ENCODE results near the gene MEGF9. TPM values are rescaled to one million over a fixed set of nuclear protein-coding genes. Genes with fewer than 3 reads are reported as not detected.

Gene MEGF9
- total RNA-seq, 4 donors from 2014 or later = 62.1 to 113 (median 91.8) TPM

- Histone ChIP-seq H3K9me3 (peaks cover 0 to 9% (median 0%) of the 10 kb centered on the region in 4 donors), H3K27ac (peak overlapping the region in 1 of 4 donors; percentile 39), H3K4me1 (no peaks in the 10 kb centered on the region), H3K27me3 (no peaks in the 10 kb centered on the region), H3K36me3 (no peaks in the 10 kb centered on the region), H3K4me3 (no peak overlapping the region)
- 41 to 55% methylated on average over 2 of the region's 2 CpGs for WGBS, 2 donors
- DNase-seq (ENCODE audit: low spot score in 2 of 2) = no peak
- TF ChIP-seq EP300 (IDR thresholded peaks at IDR 0.05) (no peak), CTCF (IDR thresholded peaks at IDR 0.05) (no peak), POLR2A (IDR thresholded peaks at IDR 0.05) (no peak)
Observed at GRCh38 chr9:120593955-120594277, 120.4 kb downstream of the MEGF9 start.

DNA sequence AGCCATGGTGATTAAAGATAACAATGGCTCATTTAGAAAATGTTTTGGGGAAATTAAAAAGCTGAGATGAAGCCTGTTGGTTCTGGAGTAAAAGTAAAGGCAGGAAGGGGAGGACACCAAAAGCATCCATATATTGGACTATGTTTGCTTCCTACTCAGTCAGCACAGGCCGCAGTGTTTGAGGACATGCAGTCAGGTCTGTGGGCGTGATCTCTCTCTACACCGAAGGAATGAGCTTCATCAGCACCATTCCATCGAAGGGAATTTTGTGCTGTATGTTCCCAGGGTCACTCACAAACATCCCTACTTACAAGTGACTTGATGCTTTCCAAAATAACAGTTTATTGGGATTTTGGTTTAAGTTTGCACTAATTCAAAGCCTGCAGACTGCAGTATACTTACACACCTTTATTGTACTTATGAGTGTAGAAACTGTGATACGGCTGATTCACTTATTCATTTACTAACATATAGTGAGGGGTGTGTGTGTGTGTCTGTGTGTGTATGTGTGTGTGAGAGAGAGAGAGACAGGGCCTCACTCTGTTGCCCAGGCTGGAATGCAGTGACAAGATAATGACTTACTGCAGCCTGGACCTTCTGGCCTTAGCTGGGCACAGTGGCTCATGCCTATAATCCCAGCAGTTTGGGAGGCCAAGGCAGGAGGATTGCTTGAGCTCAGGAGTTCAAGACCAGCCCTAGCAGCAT is 120.9 kb downstream of the MEGF9 start:
- Histone ChIP-seq H3K9me3 (peaks cover 0 to 9% (median 0%) of the 10 kb centered on the region in 4 donors), H3K4me3 (no peak overlapping the region), H3K36me3 (no peaks in the 10 kb centered on the region), H3K27ac (peak overlapping the region in 1 of 4 donors; percentile 39), H3K27me3 (no peaks in the 10 kb centered on the region), H3K4me1 (no peaks in the 10 kb centered on the region)
- TF ChIP-seq EP300 (IDR thresholded peaks at IDR 0.05) (no peak), CTCF (IDR thresholded peaks at IDR 0.05) (no peak), POLR2A (IDR thresholded peaks at IDR 0.05) (no peak)
- no peak for DNase-seq (ENCODE audit: low spot score in 2 of 2)
- 47 to 73% methylated on average over 5 of the region's 5 CpGs for WGBS, 2 donors

DNA sequence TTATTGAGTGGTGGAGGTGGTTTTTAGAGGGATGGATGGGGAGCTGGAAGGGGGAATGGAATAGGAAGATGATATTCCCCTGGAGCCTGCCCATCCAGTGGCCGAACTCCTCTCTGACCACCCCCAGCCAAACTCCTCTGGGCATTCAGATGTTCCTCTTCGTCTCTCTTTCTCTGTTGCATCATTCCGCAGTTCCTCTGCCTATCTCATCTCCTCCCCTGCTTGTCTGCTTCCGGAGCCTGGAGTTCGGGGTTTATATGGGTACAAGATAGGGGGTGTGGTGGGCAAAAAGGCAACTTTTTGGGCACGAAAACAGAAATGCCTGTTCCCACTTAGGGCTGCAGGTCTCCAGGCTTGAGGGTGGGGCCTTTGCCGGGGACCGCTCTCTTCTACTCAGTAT is 122.1 kb downstream of the MEGF9 start:
- peaks cover 0 to 9% (median 0%) of the 10 kb centered on the region in 4 donors for H3K9me3 ChIP-seq
- TF ChIP-seq EP300 (IDR thresholded peaks at IDR 0.05) (no peak), CTCF (IDR thresholded peaks at IDR 0.05) (no peak), POLR2A (IDR thresholded peaks at IDR 0.05) (no peak)
- no peak overlapping the region for H3K4me3 ChIP-seq
- 94 to 95% methylated on average over 8 of the region's 8 CpGs for WGBS, 2 donors
- no peaks in the 10 kb centered on the region for H3K27me3 ChIP-seq
- H3K27ac ChIP-seq = no peak overlapping the region
- H3K4me1 ChIP-seq = no peaks in the 10 kb centered on the region
- DNase-seq (ENCODE audit: low spot score in 2 of 2) = no peak
- no peaks in the 10 kb centered on the region for H3K36me3 ChIP-seq

- peaks cover 0 to 8% (median 4%) of the 10 kb centered on the region in 4 donors for H3K4me1 ChIP-seq
- no peaks in the 10 kb centered on the region for H3K27me3 ChIP-seq
- peaks cover 0 to 4% (median 0%) of the 10 kb centered on the region in 4 donors for H3K9me3 ChIP-seq
- H3K4me3 ChIP-seq = no peak overlapping the region
- no peaks in the 10 kb centered on the region for H3K36me3 ChIP-seq
- 24 to 28% methylated on average over 1 of the region's 1 CpG for WGBS, 2 donors
- TF ChIP-seq CTCF (IDR thresholded peaks at IDR 0.05) (no peak), EP300 (IDR thresholded peaks at IDR 0.05) (no peak), POLR2A (IDR thresholded peaks at IDR 0.05) (no peak)
- no peak for DNase-seq (ENCODE audit: low spot score in 2 of 2)
- H3K27ac ChIP-seq = no peak overlapping the region
Observed at GRCh38 chr9:120587328-120587727, 126.9 kb downstream of the MEGF9 start.

DNA sequence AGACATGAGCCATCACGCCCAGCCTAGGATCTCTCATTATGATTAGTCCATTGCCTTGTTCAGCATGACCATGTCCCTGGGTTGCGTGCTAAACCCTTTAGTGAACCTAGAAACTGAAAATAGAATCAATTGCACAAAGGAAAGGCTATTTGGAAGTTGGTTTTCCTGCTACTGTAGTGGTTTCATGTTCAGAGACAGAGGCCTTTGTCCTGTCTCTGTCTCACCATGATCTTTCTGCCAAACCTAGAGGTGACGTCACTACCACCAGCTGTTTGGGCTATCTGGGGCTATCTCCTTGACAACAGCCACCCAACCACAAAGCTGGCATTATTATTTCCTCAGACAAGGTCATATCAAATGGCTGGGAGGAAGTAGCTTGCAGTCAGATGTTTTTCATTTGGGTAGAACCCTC is 130.3 kb downstream of the MEGF9 start:
- peak in 1 of 2 donors; percentile 51 for TF ChIP-seq EP300 (IDR thresholded peaks at IDR 0.05)
- no peak for TF ChIP-seq POLR2A (IDR thresholded peaks at IDR 0.05)
- peaks cover 0 to 23% (median 12%) of the 10 kb centered on the region in 4 donors for H3K4me1 ChIP-seq
- no peak overlapping the region for H3K4me3 ChIP-seq
- 22 to 37% methylated on average over 3 of the region's 3 CpGs for WGBS, 2 donors
- peak in 1 of 2 donors; percentile 30 for DNase-seq (ENCODE audit: low spot score in 2 of 2)
- no peaks in the 10 kb centered on the region for H3K9me3 ChIP-seq
- peak overlapping the region in 2 of 4 donors; percentile 71 to 74 for H3K27ac ChIP-seq
- no peaks in the 10 kb centered on the region for H3K36me3 ChIP-seq
- no peaks in the 10 kb centered on the region for H3K27me3 ChIP-seq

All from tibial nerve (tissue), 4 donors.